K562 (cell line): ENCODE measurements around the gene PLCB1. TPM values are rescaled to one million over a fixed set of nuclear protein-coding genes. Genes with fewer than 3 reads are reported as not detected.

Source experiments
- ATAC-seq: fragments of 200-7000 bp; cut with Tn5 transposase; 3 replicates; pipeline ENCODE4 v1.9.1; 2020; ENCODE audit warnings: moderate library complexity
- BruUV-seq: library from RNA; stranded (reverse); fragments of 400-500 nt; replicated peaks from 2 replicates; lab custom pipeline; 2021; lab: Mats Ljungman, UMichigan
- CTCF ChIA-PET: fragments of 300-600 bp; formaldehyde crosslinking; extraction: SDS; loops from one replicate; lab custom pipeline; 2021; ENCODE audit warnings: low intra/inter-chr PET ratio; lab: Yijun Ruan, JAX
- POLR2A ChIA-PET: fragments of 300-600, 350-650 bp; sonication (Branson Sonifier 250); formaldehyde crosslinking; extraction: SDS; loops from one replicate; lab custom pipeline; 2021; ENCODE audit warnings: antibody characterized with exemption, inconsistent platforms; lab: Yijun Ruan, JAX
- DNase-seq, 4 experiments: peaks; one replicate each; pipeline versions ENCODE4 v3.0.0 to v3.0.0-alpha.2; 2011 to 2018; ENCODE audit warnings: low spot score in 3 of 4, mixed read lengths in 3 of 4; ENCODE audit errors: extremely low read depth in 1 of 4
- FAIRE-seq: peaks from 2 replicates; lab custom pipeline; 2011; peaks lifted over from hg19 to GRCh38; lab: Jason Lieb, UNC
- H2AFZ ChIP-seq: 2 replicates; pipeline ENCODE4 v1.6.0; 2011; ENCODE audit warnings: low read depth, low read length, control low read depth, inconsistent platforms
- H3K27ac ChIP-seq: fragments of 200-600 bp; 3 replicates; pipeline ENCODE4 v1.8.0; 2011; ENCODE audit warnings: low read depth, mild to moderate bottlenecking, control low read depth, inconsistent platforms, low read length, moderate library complexity, mixed read lengths; ENCODE audit errors: extremely low read depth
- H3K27me3 ChIP-seq, 2 experiments: fragments of 300-600 bp in 1 of 2; 2 replicates in 1 of 2; 3 replicates in 1 of 2; pipeline versions ENCODE4 v1.6.0 to v1.8.0; 2011; ENCODE audit warnings: inconsistent platforms in 2 of 2, low read length in 2 of 2, mild to moderate bottlenecking in 1 of 2, mixed read lengths in 1 of 2, moderate library complexity in 1 of 2; ENCODE audit not compliant: control insufficient read depth in 2 of 2, insufficient read depth in 2 of 2
- H3K36me3 ChIP-seq: fragments of 300-600 bp; 3 replicates; pipeline ENCODE4 v1.8.0; 2011; ENCODE audit warnings: mild to moderate bottlenecking, low read length, inconsistent platforms; ENCODE audit not compliant: control insufficient read depth, insufficient read depth
- H3K4me1 ChIP-seq, 2 experiments: fragments of 200-600 bp in 1 of 2; replicated peaks in 1 of 2; 2 replicates in 1 of 2; 3 replicates in 1 of 2; pipeline versions ENCODE4 v1.5.1 to v1.8.0; 2011; ENCODE audit warnings: inconsistent platforms in 2 of 2, low read length in 2 of 2, mild to moderate bottlenecking in 1 of 2, mixed read lengths in 1 of 2, moderate library complexity in 1 of 2; ENCODE audit not compliant: control insufficient read depth in 2 of 2, insufficient read depth in 2 of 2
- H3K4me2 ChIP-seq: 2 replicates; pipeline ENCODE4 v1.6.1; 2011; ENCODE audit warnings: low read length, control low read depth, inconsistent platforms, mixed read lengths; ENCODE audit not compliant: insufficient read depth
- H3K4me3 ChIP-seq: fragments of 200-600 bp; sonication (generic), shearing (Covaris generic); 2 replicates; pipeline ENCODE4 v1.5.1; 2016; ENCODE audit warnings: control low read depth, inconsistent platforms
- H3K79me2 ChIP-seq: fragments of 200-600 bp; 3 replicates; pipeline ENCODE4 v1.8.0; 2011; ENCODE audit warnings: low read length, inconsistent platforms; ENCODE audit not compliant: control insufficient read depth, insufficient read depth
- H3K9ac ChIP-seq, 2 experiments: 2 replicates each; pipeline versions ENCODE4 v1.6.0 to v1.6.1; 2011; ENCODE audit warnings: low read depth in 2 of 2, low read length in 2 of 2, control low read depth in 1 of 2, inconsistent platforms in 1 of 2, mild to moderate bottlenecking in 1 of 2, mixed read lengths in 1 of 2; ENCODE audit not compliant: insufficient read depth in 1 of 2
- H3K9me1 ChIP-seq: one replicate; pipeline ENCODE4 v1.6.0; 2011; ENCODE audit warnings: inconsistent platforms, mild to moderate bottlenecking, low read length, moderate library complexity; ENCODE audit not compliant: control insufficient read depth, insufficient read depth
- H3K9me3 ChIP-seq: replicated peaks from 2 replicates; pipeline ENCODE4 v1.5.1; 2011; ENCODE audit warnings: low read depth, low read length, inconsistent platforms; ENCODE audit not compliant: control insufficient read depth, insufficient read depth
- H4K20me1 ChIP-seq: replicated peaks from 2 replicates; pipeline ENCODE4 v1.6.1; 2011; ENCODE audit warnings: low read length, inconsistent platforms, mixed read lengths; ENCODE audit not compliant: control insufficient read depth, insufficient read depth
- CTCF ChIP-seq, 3 experiments: IDR thresholded peaks in 2 of 3; conservative IDR thresholded peaks in 1 of 3; 2 replicates each; pipeline ENCODE4 v1.5.1; 2011 to 2012; ENCODE audit warnings: low read length in 3 of 3, mild to moderate bottlenecking in 3 of 3, control low read depth in 2 of 3, improper control_type of control experiment in 1 of 3, inconsistent platforms in 1 of 3, low read depth in 1 of 3, mixed read lengths in 1 of 3, moderate library complexity in 1 of 3; ENCODE audit not compliant: insufficient read depth in 2 of 3
- MCM3 ChIP-seq: fragments of 450-650 bp; IDR thresholded peaks from 2 replicates; pipeline ENCODE4 v1.6.1; 2016
- NFIC ChIP-seq: fragments of 450-650 bp; IDR thresholded peaks from 2 replicates; pipeline ENCODE4 v1.6.1; 2017; ENCODE audit warnings: mild to moderate bottlenecking, inconsistent platforms
- PHF21A ChIP-seq: fragments of 450-650 bp; IDR thresholded peaks from 2 replicates; pipeline ENCODE4 v1.6.1; 2017; ENCODE audit warnings: low read depth, borderline replicate concordance
- SREBF1 ChIP-seq: fragments of 150-350 bp; IDR thresholded peaks from 2 replicates; pipeline ENCODE4 v1.6.1; 2014; ENCODE audit warnings: antibody characterized with exemption, low read depth, low read length, borderline replicate concordance
- TCFL5 ChIP-seq: fragments of 250-450 bp; sonication (Bioruptor Pico); conservative IDR thresholded peaks from 2 replicates; pipeline ENCODE4 v1.6.1; 2021; ENCODE audit warnings: mild to moderate bottlenecking, moderate library complexity, matching md5 sums
- THAP7 ChIP-seq: fragments of 250-450 bp; sonication (Bioruptor Pico); IDR thresholded peaks from 2 replicates; pipeline ENCODE4 v1.5.0; 2021
- TSHZ1 ChIP-seq: fragments of 250-450 bp; sonication (Bioruptor Pico); IDR thresholded peaks from 2 replicates; pipeline ENCODE4 v1.4.0; 2020; ENCODE audit warnings: mild to moderate bottlenecking, moderate library complexity
- YY1 ChIP-seq, 3 experiments: IDR thresholded peaks; 2 replicates each; pipeline ENCODE4 v1.6.1; 2011; ENCODE audit warnings: low read length in 2 of 3, mild to moderate bottlenecking in 2 of 3, moderate library complexity in 2 of 3, borderline replicate concordance in 1 of 3, control low read depth in 1 of 3, low read depth in 1 of 3; ENCODE audit not compliant: insufficient read depth in 3 of 3, insufficient replicate concordance in 2 of 3, control insufficient read depth in 1 of 3, insufficient read length in 1 of 3; ENCODE audit errors: extremely low read depth in 1 of 3
- WGBS: fragments of 100-300 bp; shearing (Covaris generic); methylation state at CpG from one replicate; pipeline ENCODE4 v1.1.6; 2016; ENCODE audit warnings: low coverage, mixed read lengths; ENCODE audit not compliant: insufficient coverage; ENCODE audit errors: missing lambda C conversion rate; 5-methylcytosine and 5-hydroxymethylcytosine counted together
- in situ Hi-C: fragments of 300-500 bp; cut with MboI; formaldehyde crosslinking; loops from 4 replicates; pipeline ENCODE4 v1.15.0; 2018; ENCODE audit warnings: inconsistent platforms, mixed read lengths
- intact Hi-C: fragments of 100-400 bp; cut with micrococcal nuclease; formaldehyde crosslinking; loops from 2 replicates; pipeline ENCODE4 v1.14.2; 2022
- polyA plus RNA-seq, 8 experiments: library from polyadenylated mRNA; depleted of rRNA in 4 of 8; stranded (reverse) in 5 of 8; unstranded in 3 of 8; fragments of >200 nt; fragmentation: Nextera tagmentation in 2 of 8; fragmentation: Illumina TruSeq in 1 of 8; extraction: Ambion mirVana in 2 of 8; extraction: Trizol in 1 of 8; gene quantifications; 2 replicates each; pipeline versions ENCODE4 v1.2.1 to v1.2.3, GENCODE V29; 2011 to 2014; ENCODE audit warnings: inconsistent platforms in 1 of 8, missing spikeins in 1 of 8
- total RNA-seq, 7 experiments: library from RNA; depleted of rRNA in 6 of 7; stranded (reverse); fragments of >200 nt in 6 of 7; fragmentation: Illumina TruSeq in 2 of 7; extraction: Trizol in 2 of 7; gene quantifications; 2 replicates each; pipeline versions ENCODE4 v1.2.1 to v1.2.3, GENCODE V29; 2011 to 2021; ENCODE audit warnings: low replicate concordance in 1 of 7

Gene PLCB1
- total and polyA plus RNA-seq, 9 of the 15 experiments (the other 6 are each of a cell fraction or from before 2014, with no cell fraction given), result 0.34 to 3.1 (median 1.3) TPM

GRCh38 chr20:8877294-8877693 is 745.2 kb downstream of the PLCB1 start:
- no peak overlapping the region for H3K9ac ChIP-seq
- intact Hi-C loops (no loop called here), in situ Hi-C loops (no loop called here)
- ChIA-PET POLR2A (no interaction called here), CTCF (no interaction called here)
- no peaks in the 10 kb centered on the region for H3K9me3 ChIP-seq
- H3K4me1 ChIP-seq, result no peaks in the 10 kb centered on the region
- no TSS peak for BruUV-seq
- H3K4me3 ChIP-seq, result no peak overlapping the region
- FAIRE-seq (no peak), DNase-seq (no peak), ATAC-seq (no peak)
- WGBS, result 23% methylated on average over 2 of the region's 2 CpGs
- H3K27me3 ChIP-seq, result no peaks in the 10 kb centered on the region
- no peak overlapping the region for H3K4me2 ChIP-seq
- H4K20me1 ChIP-seq, result no peaks in the 10 kb centered on the region
- TF ChIP-seq NFIC (peak; percentile 31; the same call in 1 of the 2 replicates), TCFL5 (CRISPR knock-in tag) (no peak)
- H3K79me2 ChIP-seq, result no peaks in the 10 kb centered on the region
- no peak overlapping the region for H3K27ac ChIP-seq
- no peaks in the 10 kb centered on the region for H3K9me1 ChIP-seq
- H3K36me3 ChIP-seq, result no peaks in the 10 kb centered on the region
- H2AFZ ChIP-seq, result no peak overlapping the region

GRCh38 chr20:8879669-8880068 is 747.6 kb downstream of the PLCB1 start:
- Histone ChIP-seq H4K20me1 (no peaks in the 10 kb centered on the region), H3K27me3 (no peaks in the 10 kb centered on the region), H3K4me1 (no peaks in the 10 kb centered on the region), H3K36me3 (no peaks in the 10 kb centered on the region), H2AFZ (no peak overlapping the region), H3K27ac (no peak overlapping the region), H3K79me2 (no peaks in the 10 kb centered on the region), H3K9me3 (no peaks in the 10 kb centered on the region), H3K4me2 (no peak overlapping the region), H3K9ac (no peak overlapping the region), H3K9me1 (no peaks in the 10 kb centered on the region), H3K4me3 (no peak overlapping the region)
- 0% methylated on average over 2 of the region's 2 CpGs for WGBS
- in situ Hi-C loops, result no loop called here
- DNase-seq, result no peak
- ChIA-PET CTCF (no interaction called here), POLR2A (no interaction called here)
- FAIRE-seq, result no peak
- BruUV-seq, result no TSS peak
- intact Hi-C loops, result no loop called here
- ATAC-seq, result no peak
- no peak for TF ChIP-seq TSHZ1 (CRISPR knock-in tag)
- no peak for TF ChIP-seq YY1 (IDR thresholded peaks at IDR 0.05; ENCODE audit: borderline replicate concordance in 1 of 3, control insufficient read depth in 1 of 3, extremely low read depth in 1 of 3, insufficient read depth in 3 of 3, insufficient read length in 1 of 3, insufficient replicate concordance in 2 of 3, low read depth in 1 of 3, low read length in 2 of 3)
- no peak for TF ChIP-seq PHF21A
- TF ChIP-seq CTCF (IDR thresholded peaks at IDR 0.05 in 2 of 3, conservative IDR thresholded peaks at IDR 0.05 in 1 of 3; ENCODE audit: insufficient read depth in 2 of 3, low read depth in 1 of 3, low read length in 3 of 3), result no peak
- no peak for TF ChIP-seq THAP7
- no peak for TF ChIP-seq MCM3
- TF ChIP-seq SREBF1, result no peak
